SKM-1 treated with dmso at 0.1 percent for 144 hours (cell line): Measurements from ENCODE around the gene TMEM218.

ENCODE experiments used
- DNase-seq: peaks from one replicate; lab custom pipeline; 2025; ENCODE audit not compliant: unreplicated experiment; lab: John Stamatoyannopoulos, UW

TMEM218 gene

DNA sequence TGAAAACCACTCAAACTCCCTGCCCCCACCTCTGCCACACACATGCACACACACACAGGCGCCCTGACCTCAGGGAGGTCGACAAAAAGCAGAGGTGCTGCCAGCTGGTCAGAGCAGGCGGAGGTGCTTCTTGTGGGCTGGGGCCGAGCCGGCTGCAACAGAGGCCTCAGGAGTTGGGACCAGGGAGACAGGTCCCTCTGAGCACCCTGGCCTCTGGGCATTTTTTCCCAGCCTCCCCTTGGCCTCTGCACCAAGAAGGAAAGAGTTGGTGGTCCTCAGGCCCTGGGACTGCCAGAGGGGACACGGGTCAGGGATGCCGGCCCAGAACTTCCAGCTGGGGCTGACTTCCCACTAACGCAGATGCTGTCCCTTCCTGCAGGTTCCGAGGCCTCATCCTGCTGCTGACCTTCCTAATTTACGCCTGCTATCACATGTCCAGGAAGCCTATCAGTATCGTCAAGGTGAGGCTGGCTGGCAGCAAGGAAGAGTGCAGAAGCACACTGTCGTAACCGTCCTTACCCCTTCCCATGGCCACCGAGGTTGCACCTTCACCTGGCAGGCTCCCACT lies 35.0 kb downstream of the TMEM218 start:
- no peak for DNase-seq

DNA sequence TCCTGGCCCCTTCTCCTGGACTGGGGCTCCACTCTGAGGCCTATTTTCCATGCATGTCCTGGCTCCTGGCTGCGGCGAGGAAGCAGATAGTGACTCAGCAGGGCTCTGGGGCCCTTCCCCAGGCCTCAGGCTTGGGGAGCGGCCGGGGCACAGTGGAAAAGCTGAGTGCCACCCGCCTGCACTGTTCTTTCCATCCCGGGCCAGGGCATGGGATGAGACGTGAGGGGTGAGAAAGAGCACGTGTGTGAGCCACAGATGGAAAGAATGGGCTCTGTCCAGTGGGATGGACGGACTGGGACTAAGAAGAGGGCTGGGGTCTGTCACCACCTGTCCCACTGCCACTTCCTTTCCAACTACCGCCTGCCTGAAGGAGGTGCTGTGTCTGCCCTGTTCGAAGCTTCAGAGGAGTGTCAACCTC lies 35.5 kb downstream of the TMEM218 start:
- DNase-seq: no peak

DNA sequence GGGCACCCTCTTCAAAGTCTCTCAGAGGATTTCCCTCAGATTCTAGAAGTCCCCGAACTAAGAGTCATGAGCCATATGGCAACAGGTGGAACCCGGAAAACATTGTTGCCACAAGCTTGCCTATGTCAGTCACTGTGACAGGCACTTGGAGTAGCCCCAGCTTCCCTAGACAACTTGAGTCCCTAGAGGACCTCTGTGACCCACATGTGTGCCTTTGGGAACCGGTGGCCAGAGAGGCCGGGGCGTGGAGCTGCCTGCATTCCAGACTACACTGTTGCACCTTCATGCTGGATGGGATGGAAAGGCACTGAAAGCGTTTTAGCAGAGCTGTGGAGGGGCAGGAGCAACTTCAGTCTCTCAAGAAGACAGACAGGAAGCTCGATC lies 36.2 kb downstream of the TMEM218 start:
- no peak for DNase-seq

DNA sequence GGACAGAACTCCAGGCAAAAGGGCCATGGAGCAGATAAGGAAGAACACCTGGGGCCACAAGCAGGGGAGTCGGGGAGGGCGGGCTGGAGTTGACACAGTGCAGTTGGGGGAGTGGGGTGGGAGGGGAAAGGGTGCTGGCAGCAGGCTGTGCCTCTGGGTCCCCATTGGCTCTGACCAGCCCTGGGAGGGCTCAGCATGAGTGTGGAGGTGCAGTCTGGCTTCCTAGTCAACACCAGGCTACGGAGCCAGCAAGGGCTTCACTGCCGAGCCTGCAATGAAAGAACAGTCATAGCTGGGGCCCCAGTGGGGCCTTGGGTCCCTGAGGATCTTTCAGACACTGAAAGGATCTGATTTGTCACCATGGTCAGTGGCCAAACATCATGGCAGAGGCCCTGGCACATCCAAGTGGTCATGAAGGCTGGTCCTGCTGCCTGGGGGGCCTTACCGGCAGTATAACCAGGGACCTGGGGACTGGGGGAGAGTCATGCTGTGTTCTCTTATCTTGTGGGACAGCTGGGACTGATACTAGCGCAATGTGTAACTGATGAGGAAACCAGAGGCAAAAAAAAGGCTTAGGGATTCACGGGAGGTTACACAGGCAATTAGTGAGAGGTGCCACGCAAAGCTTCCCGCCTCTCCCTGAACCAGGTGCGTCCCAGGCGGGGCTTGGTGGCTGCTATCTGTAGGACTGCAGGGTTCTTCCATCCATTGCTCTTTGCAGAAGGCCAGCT lies 36.8 kb downstream of the TMEM218 start:
- DNase-seq: no peak

DNA sequence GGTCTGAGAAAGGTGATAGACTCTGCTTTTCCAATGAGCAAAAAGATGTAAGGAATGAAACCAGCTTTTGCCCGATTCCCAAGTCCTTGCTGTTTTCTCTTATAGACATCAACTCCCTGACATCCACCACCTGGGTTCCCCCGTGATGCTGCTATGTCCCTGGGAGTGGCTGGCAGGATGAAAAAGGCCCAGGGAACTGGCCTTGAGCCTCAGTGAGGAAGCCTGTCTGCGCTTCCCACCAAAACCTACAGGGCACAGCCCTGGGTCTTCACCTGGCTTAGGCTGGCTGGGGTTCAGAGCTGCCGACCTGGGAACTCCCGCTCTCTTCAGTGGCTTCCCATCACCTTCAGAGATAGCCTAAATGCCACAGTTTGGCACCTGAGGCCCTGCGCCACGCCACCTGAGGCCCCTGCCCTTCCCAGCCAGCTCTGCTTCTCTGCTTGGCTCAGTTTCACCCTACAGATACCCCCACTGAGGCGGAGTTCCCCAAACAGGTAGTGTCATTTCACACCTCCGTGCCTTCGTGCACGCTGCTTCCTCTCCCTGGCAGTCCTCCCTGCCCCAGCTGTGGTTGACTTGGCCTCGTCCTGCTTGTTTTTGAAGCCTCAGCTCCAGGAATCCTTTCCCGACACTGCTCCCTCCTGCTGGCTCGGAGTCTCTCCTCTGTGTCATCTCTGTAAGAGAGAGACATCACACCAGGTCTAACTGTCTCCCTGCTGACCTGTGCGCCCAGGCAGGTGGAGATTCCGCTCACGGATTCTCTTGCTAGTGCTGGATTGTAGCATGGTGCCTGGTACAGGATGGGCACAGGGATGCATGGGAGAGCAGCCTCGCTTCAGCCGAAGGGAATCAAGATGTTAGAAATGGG lies 37.6 kb downstream of the TMEM218 start:
- no peak for DNase-seq

DNA sequence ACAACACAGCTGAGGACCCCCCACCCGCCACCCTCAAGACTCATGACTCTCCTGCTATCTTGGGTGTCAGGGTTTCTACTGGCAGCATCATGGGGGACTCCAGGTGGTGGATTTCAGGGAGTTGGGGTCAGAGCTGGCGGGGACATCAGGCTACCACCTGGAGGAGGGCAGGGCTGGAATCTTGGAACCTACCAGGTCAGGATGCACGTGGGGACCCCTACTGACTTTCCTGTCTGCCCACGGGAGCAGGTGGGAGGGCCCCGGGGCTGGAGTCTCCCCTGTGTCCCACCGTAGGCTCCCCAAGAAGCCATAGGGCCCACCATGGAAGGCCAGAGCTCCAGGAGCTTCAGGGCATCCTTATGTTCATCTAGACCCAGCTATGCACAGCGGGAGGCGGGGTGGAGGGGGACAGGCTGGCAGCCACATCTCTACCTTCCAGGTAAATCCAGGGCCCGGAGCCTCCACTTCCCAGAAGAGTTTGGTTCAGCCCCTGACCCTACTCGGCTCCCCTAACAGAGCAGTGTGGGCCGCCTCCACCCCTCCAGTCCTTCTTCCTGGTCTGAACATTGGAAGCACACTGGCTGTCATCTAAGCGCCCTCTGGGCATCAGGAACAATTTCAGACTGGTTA lies 38.4 kb downstream of the TMEM218 start:
- DNase-seq: no peak

DNA sequence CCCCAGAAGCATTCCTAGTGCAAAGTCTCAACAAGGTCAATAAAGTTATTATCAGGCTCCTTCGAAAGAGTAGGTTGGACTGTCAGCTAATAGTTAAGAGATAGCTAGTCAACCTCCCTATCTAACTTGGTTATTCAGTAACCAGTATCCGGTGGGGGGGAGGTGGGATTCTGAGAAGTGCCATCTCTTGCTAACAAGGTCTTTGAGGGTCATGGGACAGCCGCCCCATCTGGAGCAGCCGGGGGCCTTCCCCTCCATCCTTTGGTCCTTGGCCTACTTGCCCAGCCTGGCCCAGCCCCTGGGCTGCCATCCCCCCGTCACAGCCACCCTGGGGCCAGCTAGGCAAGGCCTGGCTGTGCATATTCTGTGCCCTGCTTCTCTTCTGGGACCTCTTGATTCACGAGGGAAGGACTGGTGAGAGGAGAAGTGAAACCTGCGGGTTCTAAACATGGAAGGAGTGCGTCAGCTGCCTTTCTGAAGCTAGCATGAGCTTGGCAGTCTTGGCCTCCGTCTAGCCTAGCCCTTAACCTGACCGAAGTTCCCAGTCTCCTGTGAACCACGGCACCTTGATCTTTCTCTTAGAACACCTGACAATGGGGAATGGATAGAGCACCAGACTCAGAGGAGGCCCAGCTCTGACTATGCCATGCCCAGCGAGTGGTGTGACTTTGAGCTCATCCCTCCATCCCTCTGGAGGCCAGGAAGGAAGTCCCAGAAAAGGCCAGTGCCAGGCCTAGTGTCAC lies 39.0 kb downstream of the TMEM218 start:
- DNase-seq: peak; percentile 15

DNA sequence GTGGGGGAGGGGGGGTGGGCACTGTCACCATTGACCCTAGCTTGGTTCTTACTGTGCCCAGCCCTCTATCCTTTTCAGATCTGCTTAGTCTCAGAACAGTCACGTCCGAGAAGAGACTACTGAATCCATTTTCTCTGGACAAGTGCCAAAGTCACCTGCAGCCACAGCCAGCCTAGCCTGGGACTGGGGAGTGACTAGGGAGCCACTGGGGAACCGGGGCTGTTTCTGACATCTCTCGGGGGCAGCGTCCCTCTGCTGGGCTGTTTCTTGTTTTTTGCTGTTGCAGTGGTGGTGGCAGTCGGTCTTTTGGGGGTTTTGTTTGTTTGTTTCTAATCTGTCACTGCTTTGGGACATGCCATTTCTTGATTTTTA lies 39.6 kb downstream of the TMEM218 start:
- no peak for DNase-seq

DNA sequence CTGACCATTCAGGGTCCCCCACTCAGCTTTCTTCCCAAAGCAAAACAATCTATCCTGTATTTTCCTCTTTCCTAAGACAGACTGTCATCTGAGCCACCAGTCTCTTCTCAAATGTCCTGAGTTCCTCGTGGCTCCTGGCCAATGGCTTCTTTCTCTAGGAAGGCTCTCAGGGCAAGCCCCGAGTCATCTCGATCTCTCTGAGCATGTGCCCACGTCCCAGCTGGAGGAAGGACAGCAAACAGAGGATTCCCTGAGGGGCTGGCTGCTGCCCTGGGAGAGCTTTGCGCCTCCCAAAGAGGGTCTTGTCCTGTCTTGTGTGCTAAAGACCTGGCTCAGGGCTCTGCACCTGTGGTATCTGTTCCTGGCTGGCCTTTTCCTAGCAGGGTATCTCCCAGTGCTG lies 40.0 kb downstream of the TMEM218 start:
- DNase-seq: no peak

DNA sequence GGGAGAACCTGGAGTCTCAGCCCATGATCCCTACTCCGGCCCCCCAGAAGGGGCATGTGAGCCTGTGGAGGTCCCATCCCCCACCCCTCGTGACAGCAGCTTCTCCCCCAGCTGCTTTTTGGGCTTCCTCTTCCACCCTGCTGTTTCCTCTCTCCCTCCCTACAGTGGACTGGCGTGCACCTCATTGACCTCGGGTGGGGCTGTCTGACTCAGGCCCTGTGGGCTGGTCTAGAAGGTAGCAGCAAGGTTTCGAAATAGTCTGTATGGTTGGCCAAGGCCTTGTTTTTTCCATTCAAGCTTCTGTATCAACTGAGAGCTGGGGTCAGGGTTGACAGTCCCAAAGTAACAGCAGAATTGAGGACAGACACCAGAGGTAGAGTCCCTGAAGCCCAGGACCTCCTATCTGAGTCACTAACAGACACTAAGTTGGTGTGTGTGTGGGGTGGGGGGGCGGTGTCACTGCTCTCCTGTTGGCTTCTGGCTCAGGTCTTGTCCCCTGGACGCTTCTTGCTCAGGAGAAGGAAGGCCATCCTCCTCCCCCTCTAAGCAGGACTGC lies 40.6 kb downstream of the TMEM218 start:
- DNase-seq: peak; percentile 98

DNA sequence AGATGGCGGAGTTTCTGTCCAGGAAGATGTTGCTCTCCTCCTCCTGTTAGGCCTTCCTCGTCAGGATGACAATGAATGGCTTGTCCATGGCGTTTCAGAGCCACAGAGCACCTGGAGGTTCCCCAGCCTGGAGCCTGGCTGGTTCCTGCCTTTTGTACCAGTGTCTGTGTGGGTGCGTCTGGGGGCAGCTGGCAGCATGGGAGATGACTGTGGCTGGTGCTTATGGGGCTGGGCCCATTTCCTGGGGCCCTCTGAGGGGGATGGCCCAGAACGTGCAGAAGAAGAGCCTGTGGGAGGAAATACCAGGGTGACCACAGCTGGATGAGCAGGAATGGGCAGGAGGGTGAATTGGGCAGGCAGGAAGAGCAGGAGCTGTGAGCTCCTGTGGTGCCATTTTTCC lies 41.6 kb downstream of the TMEM218 start:
- DNase-seq: no peak

DNA sequence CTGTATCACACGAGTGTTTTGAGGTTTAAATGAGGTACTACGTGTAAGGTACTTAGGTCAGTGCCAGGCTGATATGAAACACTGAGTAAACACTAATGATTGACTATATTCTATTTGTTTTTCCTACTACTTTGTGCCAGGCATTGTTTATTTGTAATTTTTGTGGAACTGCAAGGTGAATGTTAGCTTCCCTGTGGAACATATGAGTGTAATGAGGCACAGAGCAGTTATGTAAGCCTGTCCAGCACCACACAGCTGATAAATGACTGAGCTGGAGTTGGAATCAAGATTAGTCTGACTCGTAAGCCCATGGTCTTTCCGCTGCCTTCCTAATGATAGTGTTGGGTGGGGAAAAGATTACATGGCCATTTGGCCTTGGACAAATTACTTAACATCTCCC lies 42.4 kb downstream of the TMEM218 start:
- no peak for DNase-seq

DNA sequence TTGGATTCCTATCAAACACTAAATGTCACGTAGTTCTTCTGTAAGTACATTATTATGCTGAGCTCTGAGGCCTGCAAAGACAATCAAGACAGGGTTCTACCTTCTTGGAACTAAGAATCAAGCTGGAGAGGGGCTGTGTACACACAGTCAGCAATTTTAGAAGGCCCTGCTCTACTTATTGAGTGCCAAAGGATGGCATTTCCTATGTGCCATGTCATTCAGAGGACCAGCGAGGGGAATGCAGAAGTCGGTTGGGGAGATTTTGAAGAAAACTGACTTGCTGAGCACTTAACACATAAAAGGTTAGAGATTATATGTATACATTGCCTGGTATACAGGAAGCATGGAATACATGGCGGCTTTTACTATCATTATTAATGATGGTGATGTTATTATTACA lies 43.1 kb downstream of the TMEM218 start:
- no peak for DNase-seq

DNA sequence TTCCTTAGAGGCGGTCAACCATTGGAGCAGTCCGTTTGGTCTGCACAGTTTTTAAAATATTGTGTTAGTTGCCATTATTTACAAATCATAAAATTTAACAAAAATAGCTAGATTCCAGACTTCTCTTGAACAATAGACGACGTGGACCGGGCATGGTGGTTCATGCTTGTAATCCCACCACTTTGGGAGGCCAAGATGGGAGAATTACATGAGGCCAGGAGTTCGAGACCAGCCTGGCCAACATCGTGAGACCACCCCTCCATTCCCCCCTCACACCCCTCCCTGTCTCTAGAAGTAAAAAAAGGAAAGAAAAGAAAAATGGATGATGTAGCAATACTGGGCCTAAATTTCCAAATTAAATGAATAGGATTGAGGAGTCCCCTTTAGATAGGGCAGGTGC lies 47.4 kb downstream of the TMEM218 start:
- DNase-seq: no peak

DNA sequence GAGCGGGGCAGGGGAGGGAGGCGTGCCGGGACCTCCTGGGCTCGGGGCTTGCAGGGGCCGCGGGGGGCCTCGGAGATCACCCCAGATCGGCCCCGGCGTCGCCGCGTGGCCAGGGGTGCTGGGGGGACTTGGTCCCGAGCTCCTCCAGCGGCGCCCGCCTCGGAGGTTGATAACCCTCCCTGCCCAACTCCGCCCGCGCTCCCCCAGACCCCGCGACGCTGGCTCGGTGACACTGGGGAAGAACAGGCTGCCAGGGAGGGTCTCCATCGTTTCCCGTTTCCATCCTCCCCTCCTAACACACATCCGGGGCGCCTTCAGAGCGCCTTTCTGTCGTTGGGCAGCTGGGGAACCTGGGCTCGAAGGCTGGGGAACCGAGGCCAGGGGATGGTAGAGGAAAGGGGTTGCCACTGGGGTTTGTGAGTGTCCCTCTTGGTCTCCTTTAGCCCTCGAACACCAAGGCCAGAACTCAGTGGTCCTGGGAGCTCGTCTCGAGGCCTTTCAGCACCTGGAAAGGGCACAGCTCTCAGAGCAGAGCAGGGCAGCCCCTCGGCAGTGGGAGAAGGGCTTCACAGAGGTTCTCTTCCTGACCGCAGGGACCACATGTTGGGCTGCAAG lies 47.9 kb downstream of the TMEM218 start:
- peak; percentile 3 for DNase-seq

DNA sequence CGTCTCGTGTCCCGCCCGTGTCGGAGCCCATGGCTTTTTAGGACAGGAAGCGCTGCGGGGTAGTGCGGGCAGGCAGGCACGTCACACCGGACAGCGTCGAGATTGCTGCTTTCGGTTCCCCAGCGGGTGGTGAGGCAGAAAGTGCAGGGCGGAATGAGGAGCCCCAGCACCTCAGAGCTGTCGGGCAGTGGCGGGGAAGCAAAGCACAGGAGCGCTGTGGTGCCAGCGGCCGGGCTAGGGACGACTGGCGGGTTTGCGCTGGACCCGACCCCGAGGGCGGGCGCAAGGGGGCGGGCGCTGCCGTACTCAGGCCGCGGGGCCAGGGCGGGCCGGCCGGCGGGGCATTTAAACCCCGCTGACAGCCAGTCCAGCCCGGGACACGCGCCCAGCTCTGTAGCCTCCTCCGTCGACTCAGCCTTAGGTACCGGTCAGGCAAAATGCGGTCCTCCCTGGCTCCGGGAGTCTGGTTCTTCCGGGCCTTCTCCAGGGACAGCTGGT lies 48.4 kb downstream of the TMEM218 start, which contains the start of gene SLC37A2:
Gene SLC37A2, plus strand, starts transcription at position 375 of the 498 bp plus-strand sequence. Its CDS starts 63 bp downstream, at position 438.
- DNase-seq: peak; percentile 55

DNA sequence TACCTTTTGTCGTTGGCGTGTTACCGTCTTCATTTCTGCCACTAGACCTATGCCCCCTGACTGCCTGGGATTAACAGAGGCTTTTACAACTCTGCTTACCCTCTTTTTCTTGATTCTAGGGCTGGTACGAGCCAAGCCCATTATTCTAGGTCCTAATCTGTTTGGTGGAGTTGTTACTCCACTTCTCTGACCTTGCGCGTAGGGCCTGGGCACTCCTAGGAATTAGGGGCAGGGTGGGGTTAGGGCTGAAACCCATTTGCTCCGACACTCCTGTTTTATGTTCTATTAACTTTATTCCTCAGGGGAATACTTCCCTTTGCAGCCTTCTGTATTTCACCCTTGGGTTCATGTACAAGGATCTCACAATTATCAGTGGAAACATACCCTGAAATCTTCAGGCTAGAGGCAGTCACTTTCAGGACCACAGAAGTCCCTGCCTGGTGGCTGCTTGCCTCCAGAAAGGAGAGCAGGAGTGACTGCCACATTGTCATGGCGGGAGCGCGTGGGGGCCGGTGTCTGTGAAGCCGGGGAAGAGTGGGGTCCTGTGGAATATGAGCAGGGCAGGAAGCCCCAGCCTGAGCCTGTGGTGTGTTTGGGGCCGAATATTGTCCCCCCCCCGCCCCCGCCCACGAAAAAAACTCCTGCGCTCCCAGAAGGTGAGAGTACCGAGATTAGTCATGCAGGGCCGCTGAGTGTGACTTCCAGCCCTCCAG lies 49.1 kb downstream of the TMEM218 start:
- no peak for DNase-seq

DNA sequence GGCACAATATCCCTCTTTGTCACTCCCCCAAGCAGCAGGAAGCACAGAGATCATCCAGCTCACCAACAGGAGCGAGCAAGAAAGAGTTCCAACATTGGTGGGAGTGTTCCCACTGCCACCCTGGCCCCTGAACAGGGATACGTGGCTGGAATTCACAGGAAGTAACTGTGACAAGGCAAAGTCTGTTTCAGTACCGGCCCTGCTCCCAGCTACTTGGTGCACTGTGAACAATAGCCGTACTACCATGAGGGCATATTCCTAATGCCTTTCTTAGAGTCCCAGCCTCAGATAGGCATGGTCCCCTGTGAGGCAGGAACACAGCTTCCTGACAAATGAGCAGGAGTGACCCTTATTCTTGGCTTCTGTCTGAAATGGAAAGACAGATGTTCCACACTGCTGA lies 50.1 kb downstream of the TMEM218 start:
- no peak for DNase-seq

DNA sequence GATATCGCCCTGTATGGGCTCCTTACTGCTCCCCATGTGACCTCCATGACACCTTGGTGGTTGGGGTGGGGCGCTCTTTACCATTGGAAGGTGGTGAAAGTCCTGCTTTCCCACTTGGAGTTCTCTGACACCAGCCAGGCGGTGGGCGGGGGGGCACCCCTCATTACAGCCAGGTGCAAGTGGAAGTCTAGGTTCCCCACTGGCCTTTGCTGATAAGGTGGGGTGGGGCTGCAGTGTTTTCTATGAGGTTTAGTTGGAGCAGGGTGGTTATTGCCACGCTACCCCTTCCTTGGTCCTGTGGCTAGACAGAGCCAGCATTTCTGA lies 53.8 kb downstream of the TMEM218 start:
- no peak for DNase-seq
